Smooth muscle cell (in vitro differentiated cells): ENCODE data around the gene ANKRD27. TPM values are rescaled to one million over a fixed set of nuclear protein-coding genes. Genes with fewer than 3 reads are reported as not detected.
"Not testable (repeated sequence)": the region's sequence is repeated elsewhere in the genome, so short reads cannot be mapped to it uniquely, and the experiment has no call there.

Experiments used
- DNase-seq: peaks from one replicate; lab custom pipeline; 2025; ENCODE audit not compliant: unreplicated experiment; lab: John Stamatoyannopoulos, UW
- H2AFZ ChIP-seq: fragments of 200-600 bp; sonication (generic); 2 replicates; pipeline ENCODE4 v1.6.0; 2016; ENCODE audit warnings: antibody characterized with exemption, low read depth, mild to moderate bottlenecking
- H3F3A ChIP-seq: fragments of 200-600 bp; sonication (generic); 2 replicates; pipeline ENCODE4 v1.6.0; 2017; ENCODE audit warnings: antibody characterized with exemption, low read depth
- H3K27ac ChIP-seq: fragments of 200-600 bp; sonication (generic); 2 replicates; pipeline ENCODE4 v1.5.1; 2016; ENCODE audit warnings: low read depth, mild to moderate bottlenecking
- H3K27me3 ChIP-seq: fragments of 200-600 bp; sonication (generic); 2 replicates; pipeline ENCODE4 v1.6.1; 2016; ENCODE audit warnings: low read depth, mild to moderate bottlenecking
- H3K36me3 ChIP-seq: fragments of 200-600 bp; sonication (generic); 2 replicates; pipeline ENCODE4 v1.5.1; 2016; ENCODE audit warnings: low read depth
- H3K4me1 ChIP-seq: fragments of 200-600 bp; sonication (generic); 2 replicates; pipeline ENCODE4 v1.5.1; 2016; ENCODE audit warnings: low read depth
- H3K4me2 ChIP-seq: fragments of 200-600 bp; sonication (generic); 2 replicates; pipeline ENCODE4 v1.6.0; 2016; ENCODE audit warnings: mild to moderate bottlenecking
- H3K4me3 ChIP-seq: fragments of 200-600 bp; sonication (generic); 2 replicates; pipeline ENCODE4 v1.5.1; 2016; ENCODE audit warnings: mild to moderate bottlenecking
- H3K79me2 ChIP-seq: fragments of 200-600 bp; sonication (generic); 2 replicates; pipeline ENCODE4 v1.6.0; 2016; ENCODE audit warnings: low read depth, mild to moderate bottlenecking
- H3K9ac ChIP-seq: fragments of 200-600 bp; sonication (generic); 2 replicates; pipeline ENCODE4 v1.6.0; 2016; ENCODE audit warnings: low read depth
- H3K9me3 ChIP-seq: fragments of 200-600 bp; sonication (generic); replicated peaks from 2 replicates; pipeline ENCODE4 v1.5.1; 2016; ENCODE audit warnings: low read depth
- H4K20me1 ChIP-seq: fragments of 200-600 bp; sonication (generic); 2 replicates; pipeline ENCODE4 v1.6.0; 2016; ENCODE audit warnings: low read depth
- CTCF ChIP-seq: fragments of 200-600 bp; sonication (generic); IDR thresholded peaks from 2 replicates; pipeline ENCODE4 v1.5.1; 2017; ENCODE audit warnings: borderline replicate concordance, mild to moderate bottlenecking, antibody characterized with exemption; ENCODE audit not compliant: insufficient read depth, poor library complexity, severe bottlenecking
- WGBS: methylation state at CpG from one replicate; pipeline ENCODE4 v1.1.7; 2016; ENCODE audit warnings: low lambda C conversion rate; 5-methylcytosine and 5-hydroxymethylcytosine counted together
- polyA plus RNA-seq: library from polyadenylated mRNA; unstranded; fragments of >200 nt; fragmentation: Nextera tagmentation; extraction: Ambion mirVana; gene quantifications from 2 replicates; pipeline ENCODE4 v1.2.1, GENCODE V29; 2016
- total RNA-seq: library from RNA; depleted of rRNA; stranded (reverse); fragments of >200 nt; gene quantifications from 2 replicates; pipeline ENCODE4 v1.2.3, GENCODE V29; 2014

The ANKRD27 gene
- total and polyA plus RNA-seq, 2 experiments from 2014 or later = 7.7 to 19.7 TPM

- H3K9ac ChIP-seq = no peak within 1 kb of the TSS
- H3F3A ChIP-seq = no peaks in the 10 kb centered on the region
- no peak within 1 kb of the TSS for H3K4me3 ChIP-seq
- H3K4me2 ChIP-seq = no peak within 1 kb of the TSS
- H3K4me1 ChIP-seq = no peaks in the 10 kb centered on the region
- H3K36me3 ChIP-seq = peaks cover 5% of the 10 kb centered on the region
- H2AFZ ChIP-seq = no peak within 1 kb of the TSS
- no peak for DNase-seq
- 96% methylated on average over 32 of the region's 44 CpGs for WGBS
- no peak within 1 kb of the TSS for H3K27ac ChIP-seq
- H3K79me2 ChIP-seq = no peaks in the 10 kb centered on the region
- H4K20me1 ChIP-seq = no peaks in the 10 kb centered on the region
- no peak for TF ChIP-seq CTCF
- H3K27me3 ChIP-seq = no peaks in the 10 kb centered on the region
- H3K9me3 ChIP-seq = no peaks in the 10 kb centered on the region
These were observed 44.7 kb upstream of the ANKRD27 start, which contains the start of gene TDRD12 for GRCh38 chr19:32719611-32720059. TSS of gene TDRD12 (plus strand) at chr19:32719767. CDS start at chr19:32720073, 306 bp downstream.

GRCh38 chr19:32718286-32718685 is 43.3 kb upstream of the ANKRD27 start:
- 85% methylated on average over 7 of the region's 7 CpGs for WGBS
- Histone ChIP-seq H3K9ac (no peak overlapping the region), H3K4me1 (no peaks in the 10 kb centered on the region), H2AFZ (no peak overlapping the region), H3K4me3 (no peak overlapping the region), H3K79me2 (no peaks in the 10 kb centered on the region), H3K27me3 (no peaks in the 10 kb centered on the region), H4K20me1 (no peaks in the 10 kb centered on the region), H3F3A (no peaks in the 10 kb centered on the region), H3K36me3 (peaks cover 5% of the 10 kb centered on the region), H3K9me3 (no peaks in the 10 kb centered on the region), H3K4me2 (no peak overlapping the region), H3K27ac (no peak overlapping the region)
- DNase-seq = no peak
- no peak for TF ChIP-seq CTCF

GRCh38 chr19:32717496-32717895 is 42.5 kb upstream of the ANKRD27 start:
- TF ChIP-seq CTCF = no peak
- WGBS = 95% methylated on average over 5 of the region's 5 CpGs
- Histone ChIP-seq H3K4me3 (no peak overlapping the region), H3K36me3 (peaks cover 5% of the 10 kb centered on the region), H3K27ac (no peak overlapping the region), H3K9me3 (no peaks in the 10 kb centered on the region), H2AFZ (no peak overlapping the region), H3K27me3 (no peaks in the 10 kb centered on the region), H3K9ac (no peak overlapping the region), H3K79me2 (no peaks in the 10 kb centered on the region), H3K4me1 (no peaks in the 10 kb centered on the region), H4K20me1 (no peaks in the 10 kb centered on the region), H3F3A (no peaks in the 10 kb centered on the region), H3K4me2 (no peak overlapping the region)
- no peak for DNase-seq

DNA sequence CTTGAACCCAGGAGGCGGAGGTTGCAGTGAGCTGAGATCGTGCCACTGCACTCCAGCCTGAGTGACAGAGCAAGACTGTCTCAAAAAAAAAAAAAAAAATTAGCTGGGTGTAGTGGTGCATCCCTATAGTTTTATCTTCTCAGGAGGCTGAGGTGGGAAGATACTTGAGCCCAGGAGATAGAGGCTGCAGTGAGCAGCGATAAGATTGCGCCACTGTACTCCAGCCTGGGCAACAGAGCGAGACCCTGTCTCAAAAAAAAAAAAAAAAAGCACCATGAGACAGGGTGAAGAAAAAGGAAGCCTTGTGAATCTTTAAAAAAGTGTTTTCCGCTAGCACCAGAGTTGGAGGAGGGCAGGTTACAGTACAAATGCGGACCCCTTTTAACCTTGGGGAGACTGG is 41.2 kb upstream of the ANKRD27 start:
- H3K27me3 ChIP-seq, H3K27ac ChIP-seq, H3K36me3 ChIP-seq, H3K9me3 ChIP-seq, H3F3A ChIP-seq, H3K9ac ChIP-seq, H3K4me2 ChIP-seq, H2AFZ ChIP-seq, DNase-seq, H3K79me2 ChIP-seq, H3K4me3 ChIP-seq, H3K4me1 ChIP-seq, H4K20me1 ChIP-seq: not testable (repeated sequence)
- over 99% methylated on average over 7 of the region's 7 CpGs for WGBS
